GM23338 (cell line): ENCODE results near the gene SPINT1. TPM values are rescaled to one million over a fixed set of nuclear protein-coding genes. Genes with fewer than 3 reads are reported as not detected.
A peak's percentile ranks its signal among the peaks of the same experiment; 100 is the strongest.

Experiments
- ATAC-seq: fragments of 200-7000 bp; cut with Tn5 transposase; 3 replicates; pipeline ENCODE4 v1.9.1; 2020
- DNase-seq: peaks from one replicate; pipeline ENCODE4 v3.0.0-alpha.2; 2015; ENCODE audit warnings: low spot score
- H2AFZ ChIP-seq: fragments of 200-600 bp; sonication (generic); 2 replicates; pipeline ENCODE4 v1.8.0; 2016; ENCODE audit warnings: antibody characterized with exemption, mild to moderate bottlenecking, moderate library complexity
- H3F3A ChIP-seq: fragments of 200-600 bp; sonication (generic); replicated peaks from 2 replicates; pipeline ENCODE4 v1.8.0; 2017; ENCODE audit warnings: antibody characterized with exemption, mixed run types, low read depth
- H3K27ac ChIP-seq: fragments of 200-600 bp; sonication (generic); 2 replicates; pipeline ENCODE4 v1.6.1; 2016; ENCODE audit warnings: low read depth
- H3K27me3 ChIP-seq: fragments of 200-600 bp; sonication (generic); 2 replicates; pipeline ENCODE4 v1.8.0; 2016; ENCODE audit warnings: mild to moderate bottlenecking, mixed run types, moderate library complexity; ENCODE audit not compliant: insufficient read depth
- H3K36me3 ChIP-seq: fragments of 200-600 bp; sonication (generic); 2 replicates; pipeline ENCODE4 v1.8.0; 2016; ENCODE audit warnings: mild to moderate bottlenecking; ENCODE audit not compliant: insufficient read depth
- H3K4me1 ChIP-seq: fragments of 200-600 bp; sonication (generic); 2 replicates; pipeline ENCODE4 v1.8.0; 2016; ENCODE audit warnings: mild to moderate bottlenecking, moderate library complexity; ENCODE audit not compliant: insufficient read depth
- H3K4me2 ChIP-seq: fragments of 200-600 bp; sonication (generic); 2 replicates; pipeline ENCODE4 v1.7.1; 2017; ENCODE audit warnings: mixed run types
- H3K4me3 ChIP-seq: fragments of 200-600 bp; sonication (generic); 2 replicates; pipeline ENCODE4 v1.6.1; 2016; ENCODE audit warnings: mixed run types
- H3K79me2 ChIP-seq: fragments of 200-600 bp; sonication (generic); replicated peaks from 2 replicates; pipeline ENCODE4 v1.8.0; 2017; ENCODE audit warnings: mild to moderate bottlenecking; ENCODE audit not compliant: insufficient read depth
- H3K9me2 ChIP-seq: fragments of 200-600 bp; sonication (generic); 2 replicates; pipeline ENCODE4 v1.8.0; 2017; ENCODE audit not compliant: insufficient read depth
- H4K20me1 ChIP-seq: fragments of 200-600 bp; sonication (generic); replicated peaks from 2 replicates; pipeline ENCODE4 v1.8.0; 2017; ENCODE audit warnings: mild to moderate bottlenecking; ENCODE audit not compliant: insufficient read depth
- H3K27ac Mint-ChIP-seq: 2 replicates; pipeline ENCODE4 v1.8.0; 2020; ENCODE audit warnings: inconsistent platforms, mild to moderate bottlenecking, moderate library complexity, mixed read lengths
- H3K27me3 Mint-ChIP-seq: 3 replicates; pipeline ENCODE4 v1.8.0; 2022; ENCODE audit warnings: low read depth, mild to moderate bottlenecking, moderate library complexity, mixed read lengths, inconsistent platforms; ENCODE audit not compliant: insufficient read depth, poor library complexity
- H3K36me3 Mint-ChIP-seq: 3 replicates; pipeline ENCODE4 v1.8.0; 2021; ENCODE audit warnings: low read depth, mild to moderate bottlenecking, inconsistent platforms, moderate library complexity, mixed read lengths
- H3K4me1 Mint-ChIP-seq: 3 replicates; pipeline ENCODE4 v1.8.0; 2020; ENCODE audit warnings: mild to moderate bottlenecking, inconsistent platforms, mixed read lengths
- H3K4me3 Mint-ChIP-seq: 3 replicates; pipeline ENCODE4 v1.8.0; 2021; ENCODE audit warnings: moderate library complexity, mild to moderate bottlenecking, inconsistent platforms, mixed read lengths
- H3K9me3 Mint-ChIP-seq: 3 replicates; pipeline ENCODE4 v1.8.0; 2020; ENCODE audit warnings: moderate library complexity, mild to moderate bottlenecking, inconsistent platforms, mixed read lengths
- CREB1 ChIP-seq: fragments of 250-450 bp; sonication (Bioruptor Pico); IDR thresholded peaks from 2 replicates; pipeline ENCODE4 v1.5.0; 2020; ENCODE audit warnings: low read depth, mild to moderate bottlenecking, moderate library complexity
- CTCF ChIP-seq, 2 experiments: fragments of 200-600 bp in 1 of 2; sonication (generic) in 1 of 2; conservative IDR thresholded peaks; 2 replicates each; pipeline versions ENCODE4 v1.5.1 to v1.6.1; 2016 to 2017; ENCODE audit warnings: antibody characterized with exemption in 2 of 2, low read depth in 2 of 2, mild to moderate bottlenecking in 2 of 2, moderate library complexity in 1 of 2
- ETS1 ChIP-seq: IDR thresholded peaks from 2 replicates; pipeline ENCODE4 v1.6.1; 2016; ENCODE audit warnings: antibody characterized with exemption
- EZH2 ChIP-seq: fragments of 200-600 bp; sonication (generic); IDR thresholded peaks from one replicate; pipeline ENCODE4 v1.8.0; 2017; ENCODE audit warnings: antibody characterized with exemption, mild to moderate bottlenecking, low read depth; ENCODE audit not compliant: unreplicated experiment
- EZH2phosphoT487 ChIP-seq: fragments of 200-600 bp; sonication (generic); IDR thresholded peaks from one replicate; pipeline ENCODE4 v1.8.1; 2018; ENCODE audit warnings: antibody characterized with exemption; ENCODE audit not compliant: unreplicated experiment
- JUNB ChIP-seq: IDR thresholded peaks from one replicate; pipeline ENCODE4 v1.6.1; 2016; ENCODE audit warnings: antibody characterized with exemption; ENCODE audit not compliant: unreplicated experiment
- NANOG ChIP-seq: IDR thresholded peaks from 2 replicates; pipeline ENCODE4 v1.6.1; 2016; ENCODE audit warnings: antibody characterized with exemption, borderline replicate concordance
- POLR2AphosphoS5 ChIP-seq: IDR thresholded peaks from 2 replicates; pipeline ENCODE4 v1.6.1; 2016; ENCODE audit warnings: antibody characterized with exemption, low read depth
- REST ChIP-seq: IDR thresholded peaks from one replicate; pipeline ENCODE4 v1.6.1; 2018; ENCODE audit warnings: antibody characterized with exemption; ENCODE audit not compliant: unreplicated experiment
- ZNF114 ChIP-seq: fragments of 250-450 bp; sonication (Bioruptor Pico); IDR thresholded peaks from 2 replicates; pipeline ENCODE4 v1.5.0; 2020; ENCODE audit warnings: mild to moderate bottlenecking, moderate library complexity
- ZNF331 ChIP-seq: fragments of 250-450 bp; sonication (Bioruptor Pico); IDR thresholded peaks from 2 replicates; pipeline ENCODE4 v1.5.0; 2020; ENCODE audit warnings: low read depth, mild to moderate bottlenecking, moderate library complexity
- polyA plus RNA-seq: library from polyadenylated mRNA; unstranded; fragments of >200 nt; fragmentation: Nextera tagmentation; extraction: Ambion mirVana; gene quantifications from 2 replicates; pipeline ENCODE4 v1.2.1, GENCODE V29; 2016
- total RNA-seq: library from RNA; depleted of rRNA; stranded (reverse); fragments of >200 nt; shearing (Covaris generic); gene quantifications from 2 replicates; pipeline ENCODE4 v1.2.3, GENCODE V29; 2014

SPINT1 gene
- total and polyA plus RNA-seq, 2 experiments from 2014 or later, result 41.3 to 253 TPM

GRCh38 chr15:40843885-40844695, at the start of gene SPINT1 (continued):
- TF ChIP-seq EZH2phosphoT487, result no peak

GRCh38 chr15:40796041-40796440, 47.8 kb upstream of the SPINT1 start:
- DNase-seq, result no peak
- Histone ChIP-seq H3K27me3 (no peaks in the 10 kb centered on the region), H3K4me3 (no peak overlapping the region), H3K9me2 (no peaks in the 10 kb centered on the region), H3K4me1 (peaks cover 50% of the 10 kb centered on the region), H3F3A (peaks cover 3% of the 10 kb centered on the region; the same call in 1 of the 2 replicates), H3K4me2 (peak overlapping the region; percentile 64), H3K79me2 (peaks cover 46% of the 10 kb centered on the region), H4K20me1 (0 out of 2 replicates have a peak, but pooled peaks cover 1% of the 10 kb centered on the region), H3K27ac (peak overlapping the region; percentile 43; the same call in 1 of the 2 replicates), H3K36me3 (no peaks in the 10 kb centered on the region), H2AFZ (no peak overlapping the region)
- ATAC-seq, result no peak
- H3K27ac Mint-ChIP-seq, result peak overlapping the region; percentile 47; the same call in 1 of the 2 replicates
- H3K36me3 Mint-ChIP-seq, result peaks cover 14% of the 10 kb centered on the region; the same call in 2 of the 3 replicates
- H3K4me1 Mint-ChIP-seq, result peaks cover 46% of the 10 kb centered on the region
- H3K4me3 Mint-ChIP-seq, result no peak overlapping the region; the same call in 2 of the 3 replicates
- peaks cover 8% of the 10 kb centered on the region for H3K27me3 Mint-ChIP-seq
- H3K9me3 Mint-ChIP-seq, result no peaks in the 10 kb centered on the region
- TF ChIP-seq JUNB (no peak), NANOG (no peak), CTCF (conservative IDR thresholded peaks at IDR 0.05; ENCODE audit: low read depth in 2 of 2) (no peak), REST (no peak), ZNF114 (CRISPR knock-in tag) (no peak), EZH2 (no peak), ETS1 (no peak), CREB1 (CRISPR knock-in tag) (no peak), POLR2AphosphoS5 (no peak), ZNF331 (CRISPR knock-in tag) (no peak), EZH2phosphoT487 (no peak)
